22Rv1 (cell line): ENCODE measurements around the gene ETS1.

ENCODE experiments used
- H3K27ac ChIP-seq: fragments of 450-650 bp; 2 replicates; pipeline ENCODE4 v1.5.1; 2017
- CTCF ChIP-seq: fragments of 450-650 bp; IDR thresholded peaks from 2 replicates; pipeline ENCODE4 v1.5.1; 2017; ENCODE audit warnings: mild to moderate bottlenecking
- ZFX ChIP-seq: fragments of 450-650 bp; IDR thresholded peaks from 2 replicates; pipeline ENCODE4 v1.6.1; 2017; ENCODE audit warnings: antibody characterized with exemption, borderline replicate concordance

Gene ETS1

DNA sequence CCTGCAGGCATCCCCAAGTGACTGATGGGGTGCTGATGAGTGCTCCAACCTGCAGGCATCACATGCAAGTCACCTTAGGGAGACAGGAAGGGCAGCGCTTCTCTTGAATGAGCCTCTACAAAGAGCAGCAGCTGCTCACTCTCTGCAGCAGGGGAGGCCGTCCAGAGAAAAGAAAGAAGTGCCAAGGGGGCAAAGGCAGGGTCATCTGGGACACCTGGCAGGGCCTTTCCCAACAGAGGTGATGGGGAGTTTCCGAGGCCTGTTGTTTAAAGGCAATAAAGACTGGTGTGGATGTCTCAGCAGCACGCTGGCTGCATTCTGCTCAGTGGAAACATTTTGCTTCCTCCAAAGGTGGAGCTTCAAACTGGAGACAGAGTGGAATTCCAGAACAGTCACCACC, 113.7 kb downstream of the ETS1 start:
- TF ChIP-seq ZFX (no peak), CTCF (no peak)
- no peak overlapping the region for H3K27ac ChIP-seq

GRCh38 chr11:128472128-128473089, 114.9 kb downstream of the ETS1 start:
- TF ChIP-seq CTCF (no peak), ZFX (no peak)
- H3K27ac ChIP-seq, result no peak overlapping the region

- TF ChIP-seq CTCF (no peak), ZFX (no peak)
- H3K27ac ChIP-seq, result no peak overlapping the region
Measured at GRCh38 chr11:128471138-128471661, 116.2 kb downstream of the ETS1 start.

DNA sequence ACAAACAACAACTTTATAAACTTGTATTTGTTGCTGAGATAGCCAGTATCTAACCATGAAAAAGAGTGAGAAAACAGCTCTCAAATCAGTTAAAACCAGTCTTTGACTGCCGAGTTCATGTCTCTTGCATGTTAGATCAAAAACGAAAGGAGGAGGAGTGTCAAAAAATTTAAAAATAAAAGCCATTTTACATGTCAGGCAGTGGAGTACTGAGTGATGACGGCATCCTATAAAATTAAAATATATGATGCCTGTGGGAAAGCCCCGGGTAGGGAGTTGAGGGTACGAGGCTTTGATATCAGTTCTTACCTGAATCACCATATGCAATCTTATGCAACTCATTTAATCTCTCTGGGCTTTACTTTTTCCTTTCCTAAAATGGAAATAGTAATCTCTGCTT, 117.3 kb downstream of the ETS1 start:
- no peak for TF ChIP-seq ZFX
- no peak for TF ChIP-seq CTCF
- H3K27ac ChIP-seq, result no peak overlapping the region

DNA sequence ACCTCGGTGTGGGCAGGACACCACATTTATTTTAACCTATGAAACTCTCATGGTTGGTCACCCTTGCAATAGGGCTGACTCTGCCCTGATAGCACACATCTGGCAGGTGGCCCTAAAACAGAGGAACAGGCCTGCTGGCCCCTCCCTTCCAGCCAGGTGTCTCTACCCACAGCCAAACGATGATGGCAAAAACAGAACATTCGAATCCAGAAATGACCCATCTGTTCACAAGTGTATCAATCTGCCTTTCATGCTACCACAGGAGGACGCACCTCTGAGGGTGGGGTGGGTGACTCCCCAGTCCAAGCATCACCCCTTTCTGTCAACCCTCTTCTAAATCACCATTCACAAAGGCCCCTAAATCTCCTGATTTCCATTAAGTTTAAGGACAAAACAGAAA, 118.1 kb downstream of the ETS1 start:
- H3K27ac ChIP-seq, result no peak overlapping the region
- TF ChIP-seq CTCF (no peak), ZFX (no peak)

DNA sequence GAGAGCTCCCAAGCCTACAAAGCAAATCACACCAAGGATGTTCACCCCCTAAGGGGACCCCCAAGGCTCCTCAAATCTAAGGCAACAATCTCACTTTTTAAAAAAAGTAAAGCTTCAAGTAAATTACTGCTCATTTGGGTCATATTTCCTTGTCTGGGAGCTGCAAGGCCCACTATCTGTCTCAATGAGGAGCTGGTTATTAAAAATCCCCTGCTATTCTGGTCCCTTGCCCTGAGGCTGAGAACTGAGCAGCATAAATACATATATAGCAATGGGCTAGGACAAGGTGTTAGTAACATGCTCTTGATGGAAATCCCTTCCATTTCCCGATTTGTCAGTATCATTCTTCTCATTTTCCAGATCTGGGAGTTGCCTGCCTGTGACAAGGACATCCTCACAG, 119.2 kb downstream of the ETS1 start:
- no peak overlapping the region for H3K27ac ChIP-seq
- TF ChIP-seq CTCF (no peak), ZFX (no peak)

DNA sequence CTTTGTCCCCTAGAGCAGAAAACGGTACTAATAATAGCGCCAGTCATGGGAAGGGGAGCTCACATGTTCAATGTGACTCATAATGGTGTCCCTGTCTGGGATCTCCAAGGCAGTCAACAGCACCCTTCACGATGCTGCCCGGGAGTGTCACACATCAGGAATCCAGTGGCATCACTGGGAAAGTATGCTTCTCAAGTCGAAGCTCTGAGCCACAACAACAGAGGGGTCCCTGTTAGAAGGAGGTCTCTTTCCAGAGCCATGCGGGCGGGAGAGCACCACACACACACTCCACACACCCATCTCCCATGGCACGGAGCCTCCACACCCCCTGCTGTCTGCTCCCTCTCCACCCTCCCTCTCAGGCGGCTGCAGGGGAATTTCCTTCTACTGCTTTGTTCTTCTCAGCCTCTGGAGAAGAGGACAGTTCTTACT, 119.7 kb downstream of the ETS1 start:
- no peak for TF ChIP-seq CTCF
- no peak for TF ChIP-seq ZFX
- H3K27ac ChIP-seq, result no peak overlapping the region
